Natural killer cell (primary cell): ENCODE data around the gene TBX3. TPM values are rescaled to one million over a fixed set of nuclear protein-coding genes. Genes with fewer than 3 reads are reported as not detected.
A peak's percentile ranks its signal among the peaks of the same experiment; 100 is the strongest.

ENCODE experiments used
- ATAC-seq, 3 donors: fragments of 150-1000 bp in 2 of 3; fragments of 200-7000 bp in 1 of 3; cut with Tn5 transposase; 1 replicate in 1 of 3; 2 replicates in 2 of 3; pipeline ENCODE4 v1.10.0; 2021; ENCODE audit warnings: mild to moderate bottlenecking in 2 of 3, moderate library complexity in 2 of 3
- DNase-seq, 2 donors: peaks; one replicate each; pipeline versions ENCODE4 v3.0.0 to v3.0.0-alpha.2; 2013 to 2021; ENCODE audit warnings: mixed read lengths in 1 of 2
- H3K27ac ChIP-seq: one replicate; pipeline ENCODE4 v1.5.1; 2013; ENCODE audit warnings: mild to moderate bottlenecking, low read length
- H3K27me3 ChIP-seq: one replicate; pipeline ENCODE4 v1.6.1; 2013; ENCODE audit warnings: low read length; ENCODE audit not compliant: control insufficient read depth, insufficient read depth
- H3K36me3 ChIP-seq: one replicate; pipeline ENCODE4 v1.6.1; 2013; ENCODE audit warnings: low read length; ENCODE audit not compliant: control insufficient read depth, insufficient read depth
- H3K4me1 ChIP-seq: one replicate; pipeline ENCODE4 v1.6.1; 2013; ENCODE audit warnings: low read length; ENCODE audit not compliant: control insufficient read depth, insufficient read depth
- H3K4me3 ChIP-seq: one replicate; pipeline ENCODE4 v1.5.1; 2013; ENCODE audit warnings: low read length
- H3K9me3 ChIP-seq: one replicate; pipeline ENCODE4 v1.6.1; 2013; ENCODE audit warnings: low read length; ENCODE audit not compliant: control insufficient read depth, insufficient read depth
- H3K27ac Mint-ChIP-seq, 2 donors: one replicate each; pipeline ENCODE4 v1.8.0; 2022; ENCODE audit warnings: mild to moderate bottlenecking in 2 of 2, mixed read lengths in 2 of 2, moderate library complexity in 1 of 2
- H3K27me3 Mint-ChIP-seq, 2 donors: one replicate each; pipeline ENCODE4 v1.8.0; 2022; ENCODE audit warnings: low read depth in 2 of 2, mixed read lengths in 2 of 2
- H3K36me3 Mint-ChIP-seq: one replicate; pipeline ENCODE4 v1.8.0; 2022; ENCODE audit warnings: mixed read lengths
- H3K4me1 Mint-ChIP-seq, 2 donors: one replicate each; pipeline ENCODE4 v1.8.0; 2022; ENCODE audit warnings: mixed read lengths in 2 of 2
- H3K4me3 Mint-ChIP-seq: one replicate; pipeline ENCODE4 v1.8.0; 2022; ENCODE audit warnings: mild to moderate bottlenecking, moderate library complexity, mixed read lengths
- H3K9me3 Mint-ChIP-seq, 2 donors: one replicate each; pipeline ENCODE4 v1.8.0; 2022; ENCODE audit warnings: mixed read lengths in 2 of 2
- CTCF ChIP-seq: fragments of 200-600 bp; IDR thresholded peaks from one replicate; pipeline ENCODE4 v1.8.0; 2022; ENCODE audit warnings: antibody characterized with exemption
- WGBS: methylation state at CpG from one replicate; pipeline ENCODE4 v1.1.7; 2013; ENCODE audit warnings: missing lambda C conversion rate; ENCODE audit not compliant: insufficient coverage; 5-methylcytosine and 5-hydroxymethylcytosine counted together
- intact Hi-C: fragments of 100-400 bp; cut with micrococcal nuclease; formaldehyde crosslinking; loops from one replicate; pipeline ENCODE4 v1.14.2; 2022
- total RNA-seq, 4 donors: library from RNA; stranded (reverse); fragments of 120-200 nt in 1 of 4; gene quantifications; one replicate each; pipeline versions ENCODE4 v1.2.3 to v1.2.4, GENCODE V29; 2013 to 2022

TBX3 gene
- under 1 TPM in 1 of 3 donors, not detected in 2; 0.05 TPM for total RNA-seq
- 0.02 TPM for total RNA-seq (2013)

- H3K4me3 ChIP-seq = no peak within 1 kb of the TSS
- ATAC-seq (peak; percentile 44 to 72 (median 58)), DNase-seq (peak in 1 of 2 donors; percentile 46)
- Mint-ChIP-seq H3K27ac (peak within 1 kb of the TSS in 1 of 2 donors; percentile 9), H3K4me1 (peaks cover 15 to 17% of the 10 kb centered on the region in 2 donors), H3K27me3 (peaks cover 72 to 77% of the 10 kb centered on the region in 2 donors), H3K4me3 (peak within 1 kb of the TSS; percentile 74), H3K36me3 (peaks cover 4% of the 10 kb centered on the region), H3K9me3 (no peaks in the 10 kb centered on the region)
- no peak for TF ChIP-seq CTCF
- H3K36me3 ChIP-seq = no peaks in the 10 kb centered on the region
- no peak within 1 kb of the TSS for H3K27ac ChIP-seq
- intact Hi-C loops = no loop called here
- H3K27me3 ChIP-seq = peaks cover 61% of the 10 kb centered on the region
- WGBS = 3% methylated on average over 76 of the region's 76 CpGs
- peaks cover 6% of the 10 kb centered on the region for H3K9me3 ChIP-seq
- peaks cover 26% of the 10 kb centered on the region for H3K4me1 ChIP-seq
Observed at GRCh38 chr12:114684098-114684869, at the start of gene TBX3. Gene TBX3 (minus strand): TSS chr12:114684175. CDS start chr12:114683200, 975 bp downstream.

GRCh38 chr12:114732426-114733030 lies 48.6 kb upstream of the TBX3 start:
- no peak overlapping the region for H3K4me3 ChIP-seq
- H3K36me3 ChIP-seq = no peaks in the 10 kb centered on the region
- H3K4me1 Mint-ChIP-seq = no peaks in the 10 kb centered on the region
- no peak for TF ChIP-seq CTCF
- H3K27me3 Mint-ChIP-seq = peaks cover 17% of the 10 kb centered on the region in 2 donors
- H3K27ac ChIP-seq = no peak overlapping the region
- no peaks in the 10 kb centered on the region for H3K9me3 ChIP-seq
- H3K9me3 Mint-ChIP-seq = no peaks in the 10 kb centered on the region
- no peak overlapping the region for H3K4me3 Mint-ChIP-seq
- H3K27ac Mint-ChIP-seq = no peak overlapping the region
- ATAC-seq = no peak
- DNase-seq = no peak
- intact Hi-C loops = no loop called here
- H3K36me3 Mint-ChIP-seq = no peaks in the 10 kb centered on the region
- WGBS = 41% methylated on average over 4 of the region's 4 CpGs
- no peaks in the 10 kb centered on the region for H3K4me1 ChIP-seq
- H3K27me3 ChIP-seq = peaks cover 9% of the 10 kb centered on the region

- 70% methylated on average over 3 of the region's 3 CpGs for WGBS
- peaks cover 6% of the 10 kb centered on the region for H3K27me3 ChIP-seq
- no peak overlapping the region for H3K27ac Mint-ChIP-seq
- H3K4me1 Mint-ChIP-seq = no peaks in the 10 kb centered on the region
- no peaks in the 10 kb centered on the region for H3K4me1 ChIP-seq
- ATAC-seq (no peak), DNase-seq (no peak)
- no peaks in the 10 kb centered on the region for H3K36me3 Mint-ChIP-seq
- H3K36me3 ChIP-seq = no peaks in the 10 kb centered on the region
- no peaks in the 10 kb centered on the region for H3K9me3 ChIP-seq
- H3K27me3 Mint-ChIP-seq = peaks cover 3 to 4% of the 10 kb centered on the region in 2 donors
- no peak overlapping the region for H3K4me3 Mint-ChIP-seq
- no peak overlapping the region for H3K27ac ChIP-seq
- no peak overlapping the region for H3K4me3 ChIP-seq
- TF ChIP-seq CTCF = no peak
- H3K9me3 Mint-ChIP-seq = no peaks in the 10 kb centered on the region
- intact Hi-C loops = no loop called here
Observed at GRCh38 chr12:114729731-114730130, 45.8 kb upstream of the TBX3 start.
